ENCODE data around the gene RCAN1.
"Not testable (repeated sequence)": the region's sequence is repeated elsewhere in the genome, so short reads cannot be mapped to it uniquely, and the experiment has no call there.

Gene RCAN1

GRCh38 chr21:34568801-34569200 is 46.1 kb downstream of the RCAN1 start:
- DNase-seq (ENCODE audit: low spot score): not testable (repeated sequence)

DNA sequence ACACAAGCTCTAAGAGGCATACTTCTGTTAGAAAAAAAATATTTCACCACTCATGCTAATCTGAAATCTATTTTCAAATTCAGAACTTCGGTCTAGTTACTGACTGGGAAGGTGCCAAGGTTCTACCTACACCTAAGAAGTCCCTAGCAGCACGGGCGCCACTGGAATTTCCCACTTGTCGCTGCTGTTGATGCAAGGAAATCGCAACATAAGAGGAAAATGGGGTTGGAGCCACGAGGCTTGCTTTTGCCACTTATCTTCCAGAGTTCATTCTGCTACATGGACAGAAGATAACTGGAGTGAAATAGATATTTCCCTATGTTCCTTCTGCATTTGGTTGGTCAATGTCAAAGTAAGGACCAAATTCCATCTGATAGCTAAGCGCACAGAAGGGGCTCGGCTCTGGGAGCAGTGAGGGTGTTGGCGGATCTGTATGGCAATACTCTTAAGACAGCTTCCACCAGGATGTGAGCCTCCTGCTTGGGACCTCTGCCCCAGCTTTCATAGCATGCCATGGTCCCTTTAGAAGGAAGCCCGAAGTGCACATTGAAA is 47.2 kb downstream of the RCAN1 start:
- no peak for DNase-seq (ENCODE audit: low spot score)

DNA sequence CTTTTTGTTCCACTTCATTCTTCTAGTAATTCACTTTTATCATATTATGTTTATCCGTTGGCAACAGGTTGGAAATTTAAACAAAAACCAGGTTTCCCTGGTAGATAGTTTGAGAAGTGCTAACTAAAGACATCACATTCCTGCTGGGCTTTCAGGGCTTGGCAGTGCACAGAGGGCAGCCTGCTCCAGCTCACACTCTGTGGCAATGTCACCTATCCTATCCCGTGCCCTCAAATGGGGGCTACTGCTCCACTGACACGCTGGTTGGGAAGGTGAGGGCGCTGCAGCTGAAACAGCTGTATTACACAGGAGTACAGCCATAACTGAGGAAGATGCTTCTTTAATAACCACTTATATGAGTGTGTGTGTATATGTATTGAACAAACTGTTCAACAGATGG is 49.7 kb downstream of the RCAN1 start:
- DNase-seq (ENCODE audit: low spot score): no peak

DNA sequence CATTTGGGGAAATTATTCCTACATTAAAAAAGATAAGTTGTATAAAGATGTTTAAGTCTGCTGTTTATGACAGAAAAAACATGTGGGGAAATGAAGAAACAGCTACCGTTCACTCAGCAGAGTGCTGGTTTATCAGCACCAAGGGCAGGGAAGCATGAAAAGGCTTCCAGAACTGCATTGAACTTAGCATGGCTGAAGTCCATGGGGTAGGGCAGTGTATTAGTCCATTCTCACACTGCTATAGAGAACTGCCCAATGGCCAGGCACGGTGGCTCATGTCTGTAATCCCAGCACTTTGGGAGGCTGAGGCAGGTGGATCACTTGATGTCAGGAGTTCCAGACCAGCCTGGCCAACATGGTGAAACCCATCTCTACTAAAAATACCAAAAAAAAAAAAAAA is 51.5 kb downstream of the RCAN1 start:
- DNase-seq (ENCODE audit: low spot score): not testable (repeated sequence)

- no peak for DNase-seq (ENCODE audit: low spot score)
Measured at GRCh38 chr21:34561806-34562205, 53.1 kb downstream of the RCAN1 start.

- DNase-seq (ENCODE audit: low spot score): no peak
Measured at GRCh38 chr21:34560609-34561008, 54.3 kb downstream of the RCAN1 start.

GRCh38 chr21:34560021-34560420 is 54.9 kb downstream of the RCAN1 start:
- no peak for DNase-seq (ENCODE audit: low spot score)

- DNase-seq (ENCODE audit: low spot score): no peak
Measured at GRCh38 chr21:34559089-34559631, 55.8 kb downstream of the RCAN1 start.

- no peak for DNase-seq (ENCODE audit: low spot score)
Measured at GRCh38 chr21:34558166-34558565, 56.7 kb downstream of the RCAN1 start.

- no peak for DNase-seq (ENCODE audit: low spot score)
Measured at GRCh38 chr21:34557261-34557660, 57.7 kb downstream of the RCAN1 start.

GRCh38 chr21:34554670-34555069 is 60.2 kb downstream of the RCAN1 start:
- DNase-seq (ENCODE audit: low spot score): not testable (repeated sequence)

GRCh38 chr21:34554227-34554626 is 60.7 kb downstream of the RCAN1 start:
- no peak for DNase-seq (ENCODE audit: low spot score)

DNA sequence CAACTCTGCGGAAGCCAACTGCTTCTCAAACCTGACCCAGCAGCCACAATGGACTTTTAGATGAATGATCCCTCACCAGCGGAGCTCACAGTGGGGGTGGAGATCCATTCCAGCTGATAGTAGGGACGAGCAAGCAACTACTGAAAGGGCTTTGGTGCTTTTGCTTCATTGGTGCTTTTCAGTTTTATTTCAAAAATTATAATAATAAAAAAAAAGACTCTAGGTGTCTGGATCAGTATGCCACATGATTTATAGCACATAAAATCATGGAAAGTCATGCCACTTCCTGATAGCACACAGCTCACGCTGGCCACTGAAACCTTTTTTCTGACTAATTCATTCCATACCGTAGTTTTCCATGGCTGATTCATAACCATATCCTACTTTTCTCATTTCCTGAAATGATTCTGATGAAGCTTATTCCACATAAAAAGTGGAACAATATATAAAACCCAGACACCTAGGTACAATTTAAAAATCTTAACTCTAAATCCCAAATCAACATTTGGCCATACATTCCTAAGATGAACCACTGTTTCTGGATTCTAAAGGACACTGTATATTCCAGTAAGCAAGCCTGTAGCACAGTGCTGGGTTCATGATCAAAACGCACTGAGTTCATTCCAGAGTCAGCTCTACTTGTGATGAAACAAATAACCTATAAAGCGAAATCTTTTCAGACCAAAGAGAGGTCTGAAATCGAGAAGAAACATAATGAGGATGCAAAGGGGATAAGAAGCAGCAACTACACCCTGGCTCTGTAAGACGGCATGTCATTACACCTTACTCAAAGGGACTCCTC is 61.6 kb downstream of the RCAN1 start:
- peak; percentile 81 for DNase-seq (ENCODE audit: low spot score)

- no peak for DNase-seq (ENCODE audit: low spot score)
Measured at GRCh38 chr21:34552360-34553098, 62.4 kb downstream of the RCAN1 start.

DNA sequence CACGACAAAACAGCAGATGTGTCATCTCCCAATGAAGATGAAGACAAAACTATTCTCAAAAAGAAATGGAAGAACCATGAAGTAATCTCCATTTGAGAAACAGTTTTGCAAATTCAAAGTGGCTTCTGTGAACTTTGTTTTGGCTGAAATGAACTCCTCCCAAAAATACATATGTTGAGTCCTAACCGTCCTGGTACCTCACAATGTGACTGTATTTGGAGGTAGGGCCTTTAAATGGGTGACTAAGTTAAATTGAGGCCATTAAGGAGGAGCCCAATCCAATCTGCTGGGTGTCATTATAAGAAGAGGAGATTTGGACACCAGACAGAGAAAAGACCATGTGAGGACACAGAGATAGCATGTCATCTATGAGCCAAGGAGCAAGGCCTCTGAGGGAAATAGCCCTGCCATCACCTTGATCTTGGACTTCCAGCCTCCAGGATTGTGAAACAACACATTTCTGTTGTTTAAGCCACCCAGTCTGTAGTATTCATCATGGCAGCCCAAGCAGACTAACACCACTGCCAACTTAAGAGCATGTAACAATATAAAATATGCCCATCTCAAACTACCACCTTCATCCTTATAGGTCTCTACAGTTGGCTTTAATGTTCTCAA is 64.6 kb downstream of the RCAN1 start:
- no peak for DNase-seq (ENCODE audit: low spot score)

DNA sequence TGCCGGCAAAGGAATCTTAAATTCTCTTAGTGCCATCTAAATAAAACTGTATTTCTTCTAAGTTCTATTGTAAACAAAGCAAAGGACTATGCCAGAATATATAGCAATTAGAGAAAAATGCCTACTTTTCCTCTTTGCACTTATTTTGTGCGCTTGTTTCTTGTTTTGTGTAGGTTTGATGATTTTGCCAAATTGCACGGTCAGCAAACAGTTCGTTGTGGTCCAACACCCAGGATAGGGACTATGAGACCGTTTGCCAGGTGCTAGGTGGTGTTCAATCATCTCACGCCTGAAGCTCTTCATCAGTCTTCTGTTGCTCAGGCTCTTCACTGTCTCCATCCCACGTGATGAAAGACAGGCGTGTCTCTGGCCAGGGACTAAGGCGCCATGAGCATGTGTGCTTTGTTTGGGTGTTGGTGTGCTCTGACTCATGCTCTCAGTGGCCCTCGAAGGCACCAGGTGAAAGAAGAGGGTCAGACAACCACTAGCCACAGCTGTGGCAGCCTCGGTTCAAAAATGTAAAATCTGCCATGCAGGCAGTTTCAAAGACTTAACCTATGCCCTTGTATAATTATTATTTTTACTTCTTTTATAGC is 66.0 kb downstream of the RCAN1 start:
- DNase-seq (ENCODE audit: low spot score): no peak

GRCh38 chr21:34546542-34546941 is 68.4 kb downstream of the RCAN1 start:
- no peak for DNase-seq (ENCODE audit: low spot score)

DNA sequence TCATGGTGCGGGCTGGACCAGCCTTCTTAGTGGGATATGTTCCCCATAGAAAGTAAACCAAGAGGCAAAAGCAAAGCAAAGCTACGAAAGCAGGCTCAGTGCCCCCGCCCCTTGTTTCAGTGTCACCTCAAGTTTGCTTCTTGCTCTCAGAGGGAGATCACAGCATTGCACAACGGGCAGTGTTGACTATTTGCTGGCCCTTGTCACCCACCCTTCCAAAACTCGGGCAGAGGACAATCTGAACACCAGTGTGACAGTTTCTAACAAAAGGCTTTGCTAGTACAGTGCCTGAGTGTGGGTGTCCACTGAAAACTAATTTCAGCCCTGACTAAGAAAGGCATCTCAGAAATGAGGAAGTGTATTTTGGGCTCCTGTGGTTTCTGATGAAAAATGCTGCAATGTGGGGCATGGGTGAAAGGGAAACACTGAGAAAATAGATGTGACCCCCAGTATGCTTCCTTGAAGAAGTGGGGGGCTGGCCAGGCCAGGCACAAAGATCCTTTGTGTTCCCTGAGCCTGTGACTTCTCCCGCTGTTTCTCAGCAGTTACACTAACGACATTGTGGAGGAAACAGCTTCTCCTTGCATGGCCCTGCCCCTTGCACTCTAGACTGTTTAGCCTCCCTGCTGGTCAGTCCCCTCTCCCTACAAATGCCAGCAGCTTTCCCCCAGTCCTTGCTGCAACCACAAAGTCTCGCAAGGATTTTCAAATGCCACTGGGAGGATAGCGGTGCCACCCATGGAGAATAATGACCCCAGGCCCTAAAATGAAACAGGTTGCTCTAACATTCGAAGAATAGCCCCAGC is 69.6 kb downstream of the RCAN1 start:
- DNase-seq (ENCODE audit: low spot score): peak; percentile 86

GRCh38 chr21:34544032-34544496 is 70.8 kb downstream of the RCAN1 start:
- peak; percentile 49 for DNase-seq (ENCODE audit: low spot score)

DNA sequence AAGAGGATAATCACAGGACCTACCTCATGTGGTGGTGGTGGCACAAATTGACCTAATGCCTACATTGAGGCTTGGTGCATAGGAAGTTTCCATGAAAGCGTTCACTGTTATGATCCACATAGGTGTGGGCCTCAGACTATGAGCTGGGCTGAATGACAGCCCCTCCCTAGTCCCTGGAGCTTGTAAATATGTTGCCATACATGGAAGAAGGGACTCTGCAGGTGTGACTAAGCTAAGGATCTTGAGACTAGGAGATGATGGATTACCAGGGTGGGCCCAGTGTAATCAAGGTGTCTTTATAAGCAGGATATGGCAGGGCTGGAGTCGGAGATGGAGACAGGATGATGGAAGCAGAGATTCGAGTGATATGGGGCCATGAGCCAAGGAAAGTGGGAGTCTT is 71.9 kb downstream of the RCAN1 start:
- no peak for DNase-seq (ENCODE audit: low spot score)

- no peak for DNase-seq (ENCODE audit: low spot score)
Measured at GRCh38 chr21:34540206-34540605, 74.7 kb downstream of the RCAN1 start.
